Breast epithelium (tissue), 4 donors: ENCODE results near the gene PCGF6. TPM values are rescaled to one million over a fixed set of nuclear protein-coding genes. Genes with fewer than 3 reads are reported as not detected.

Experiments used
- DNase-seq, 2 donors: peaks; one replicate each; pipeline ENCODE4 v3.0.0-alpha.2; 2019; ENCODE audit warnings: low spot score in 2 of 2
- H3K27ac ChIP-seq, 2 donors: fragments of 200-600 bp; sonication (generic) in 1 of 2; one replicate each; pipeline ENCODE4 v1.5.1; 2016 to 2019; ENCODE audit warnings: mild to moderate bottlenecking in 1 of 2
- H3K27me3 ChIP-seq, 2 donors: fragments of 200-600 bp; sonication (generic) in 1 of 2; one replicate each; pipeline versions ENCODE4 v1.5.1 to v1.6.0; 2017 to 2019; ENCODE audit warnings: control low read depth in 1 of 2, mild to moderate bottlenecking in 1 of 2
- H3K36me3 ChIP-seq: fragments of 200-600 bp; one replicate; pipeline ENCODE4 v1.5.1; 2019
- H3K4me1 ChIP-seq, 2 donors: fragments of 200-600 bp; sonication (generic); one replicate each; pipeline ENCODE4 v1.5.1; 2016 to 2019; ENCODE audit warnings: control low read depth in 1 of 2
- H3K4me3 ChIP-seq, 3 donors: fragments of 200-600 bp; sonication (generic); 1 replicate in 2 of 3; 2 replicates in 1 of 3; pipeline ENCODE4 v1.5.1; 2016 to 2019; ENCODE audit warnings: mild to moderate bottlenecking in 3 of 3, moderate library complexity in 2 of 3
- H3K9me3 ChIP-seq, 2 donors: fragments of 200-600 bp; sonication (generic) in 1 of 2; one replicate each; pipeline ENCODE4 v1.5.1; 2016 to 2019; ENCODE audit warnings: control low read depth in 1 of 2
- CTCF ChIP-seq, 3 donors: fragments of 450-650 bp; IDR thresholded peaks; one replicate each; pipeline ENCODE4 v1.5.1; 2016 to 2017; ENCODE audit warnings: antibody characterized with exemption in 3 of 3, mild to moderate bottlenecking in 3 of 3, moderate library complexity in 3 of 3
- POLR2A ChIP-seq: fragments of 450-650 bp; IDR thresholded peaks from one replicate; pipeline ENCODE4 v1.6.1; 2016; ENCODE audit warnings: antibody characterized with exemption, mild to moderate bottlenecking, moderate library complexity
- POLR2AphosphoS5 ChIP-seq, 3 donors: sonication (generic); formaldehyde crosslinking; IDR thresholded peaks; one replicate each; pipeline ENCODE4 v1.6.1; 2017; ENCODE audit warnings: antibody characterized with exemption in 3 of 3
- intact Hi-C: fragments of 100-400 bp; cut with DNase I; formaldehyde crosslinking; loops from one replicate; pipeline ENCODE4 v1.15.1; 2023; ENCODE audit warnings: low total_unique reads
- total RNA-seq, 3 donors: library from RNA; depleted of rRNA; stranded (reverse); fragments of >200 nt; gene quantifications; one replicate each; pipeline ENCODE4 v1.1.0, GENCODE V29; 2016

The PCGF6 gene
- total RNA-seq, 3 donors from 2014 or later: 13.9 to 15.1 (median 14.5) TPM

GRCh38 chr10:103257812-103258211 is 93.1 kb downstream of the PCGF6 start:
- intact Hi-C loops: no loop called here
- no peak overlapping the region for H3K4me3 ChIP-seq
- H3K4me1 ChIP-seq: no peaks in the 10 kb centered on the region
- no peak overlapping the region for H3K27ac ChIP-seq
- TF ChIP-seq POLR2A (no peak), POLR2AphosphoS5 (IDR thresholded peaks at IDR 0.05) (no peak), CTCF (IDR thresholded peaks at IDR 0.05) (no peak)
- DNase-seq: no peak
- H3K27me3 ChIP-seq: no peaks in the 10 kb centered on the region
- no peaks in the 10 kb centered on the region for H3K36me3 ChIP-seq
- peaks cover 0 to 11% of the 10 kb centered on the region in 2 donors for H3K9me3 ChIP-seq

GRCh38 chr10:103256613-103257012 is 94.3 kb downstream of the PCGF6 start:
- no peak for TF ChIP-seq POLR2A
- no peak for TF ChIP-seq POLR2AphosphoS5 (IDR thresholded peaks at IDR 0.05)
- no peak for TF ChIP-seq CTCF (IDR thresholded peaks at IDR 0.05)
- Histone ChIP-seq H3K27ac (no peak overlapping the region), H3K36me3 (no peaks in the 10 kb centered on the region), H3K4me3 (no peak overlapping the region), H3K9me3 (peaks cover 0 to 11% of the 10 kb centered on the region in 2 donors), H3K27me3 (no peaks in the 10 kb centered on the region), H3K4me1 (no peaks in the 10 kb centered on the region)
- no peak for DNase-seq
- intact Hi-C loops: no loop called here

- intact Hi-C loops: no loop called here
- H3K4me3 ChIP-seq: no peak overlapping the region
- H3K27ac ChIP-seq: no peak overlapping the region
- DNase-seq: no peak
- TF ChIP-seq POLR2A (no peak), CTCF (IDR thresholded peaks at IDR 0.05) (no peak), POLR2AphosphoS5 (IDR thresholded peaks at IDR 0.05) (no peak)
- H3K27me3 ChIP-seq: no peaks in the 10 kb centered on the region
- peaks cover 0 to 8% of the 10 kb centered on the region in 2 donors for H3K9me3 ChIP-seq
- no peaks in the 10 kb centered on the region for H3K36me3 ChIP-seq
- H3K4me1 ChIP-seq: no peaks in the 10 kb centered on the region
Measured at GRCh38 chr10:103254538-103255325, 96.2 kb downstream of the PCGF6 start.

- intact Hi-C loops: no loop called here
- Histone ChIP-seq H3K9me3 (peaks cover 0 to 1% of the 10 kb centered on the region in 2 donors), H3K27me3 (no peaks in the 10 kb centered on the region), H3K36me3 (no peaks in the 10 kb centered on the region), H3K4me1 (no peaks in the 10 kb centered on the region), H3K27ac (no peak overlapping the region), H3K4me3 (no peak overlapping the region)
- TF ChIP-seq CTCF (IDR thresholded peaks at IDR 0.05) (no peak), POLR2AphosphoS5 (IDR thresholded peaks at IDR 0.05) (no peak), POLR2A (no peak)
- no peak for DNase-seq
Measured at GRCh38 chr10:103254113-103254512, 96.8 kb downstream of the PCGF6 start.

Other genes starting within 250 kb of the PCGF6 start
- gene NT5C2, start 157.9 kb downstream of the PCGF6 start, total RNA-seq: 100 to 1,000 TPM in 1 of 3 donors, 10 to 100 TPM in 2; 52.8 to 122 (median 73.1) TPM
- under 1 TPM in 1 of 3 donors, not detected in 2; 0.33 TPM for gene RPEL1, start 105.3 kb downstream of the PCGF6 start, total RNA-seq
- not detected for gene INA, start 74.0 kb downstream of the PCGF6 start, total RNA-seq
- 1 to 10 TPM; 3.4 to 7.0 (median 5.9) TPM for gene TAF5, start 16.8 kb upstream of the PCGF6 start, total RNA-seq
- gene ATP5MK, start 45.3 kb upstream of the PCGF6 start, total RNA-seq: 100 to 1,000 TPM; 173 to 204 (median 189) TPM
- 10 to 100 TPM; 16.2 to 29.1 (median 24.9) TPM for gene PDCD11, start 45.5 kb upstream of the PCGF6 start, total RNA-seq
- gene CALHM2, start 101.2 kb upstream of the PCGF6 start, total RNA-seq: 10 to 100 TPM; 38.9 to 98.3 (median 58.3) TPM
- not detected for gene CALHM1, start 107.8 kb upstream of the PCGF6 start, total RNA-seq
- gene CALHM3, start 128.1 kb upstream of the PCGF6 start, total RNA-seq: not detected
- gene NEURL1, start 142.6 kb upstream of the PCGF6 start, total RNA-seq: 1 to 10 TPM in 1 of 3 donors, under 1 TPM in 2; 0.16 to 1.5 (median 0.33) TPM